ENCODE results near the gene SERPINB5.

Gene SERPINB5

DNA sequence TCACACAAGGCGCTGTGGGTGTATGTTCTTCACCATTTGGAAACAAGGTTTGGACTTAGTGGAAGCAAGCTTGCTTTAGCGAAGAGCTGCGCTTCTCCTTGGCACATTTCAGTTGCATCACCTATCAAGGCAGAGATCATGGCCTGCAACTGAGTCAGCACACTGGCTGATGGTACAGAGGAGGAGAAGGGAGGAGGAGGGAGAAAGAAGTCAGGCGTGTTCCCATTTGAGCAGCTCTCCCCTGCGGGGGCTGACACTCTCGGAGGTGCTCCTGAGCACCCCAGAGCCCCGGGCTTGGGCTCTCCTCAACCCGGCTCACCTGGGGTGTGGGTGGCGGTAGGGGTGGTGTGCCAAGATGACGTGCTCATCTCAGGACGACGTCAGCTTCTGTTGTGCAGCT is 6.0 kb upstream of the SERPINB5 start:
- no peak for DNase-seq

DNA sequence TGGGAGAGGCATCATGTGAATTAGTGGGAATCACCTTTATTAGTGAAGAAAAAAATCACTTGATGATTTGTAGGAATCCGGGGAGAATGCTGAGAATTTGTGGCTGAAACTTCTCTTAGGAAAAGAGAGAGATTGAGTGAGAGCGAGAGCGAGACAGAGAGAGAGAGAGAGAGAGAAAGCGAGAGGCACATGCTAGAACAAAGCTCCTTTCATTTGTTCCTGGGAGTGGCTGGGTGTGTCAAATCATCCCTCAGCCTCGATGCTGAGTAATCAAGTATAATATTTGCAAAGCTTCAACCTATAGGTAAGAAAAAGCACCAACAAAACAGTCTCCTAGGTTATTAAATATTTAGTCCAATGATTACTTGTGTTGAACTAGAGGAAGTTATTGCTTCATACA is 4.4 kb upstream of the SERPINB5 start:
- no peak for DNase-seq

GRCh38 chr18:63477200-63477599 is 442 bp downstream of the SERPINB5 start:
- DNase-seq, result no peak

- no peak for DNase-seq
These were observed 1.2 kb downstream of the SERPINB5 start for GRCh38 chr18:63477968-63478367.

DNA sequence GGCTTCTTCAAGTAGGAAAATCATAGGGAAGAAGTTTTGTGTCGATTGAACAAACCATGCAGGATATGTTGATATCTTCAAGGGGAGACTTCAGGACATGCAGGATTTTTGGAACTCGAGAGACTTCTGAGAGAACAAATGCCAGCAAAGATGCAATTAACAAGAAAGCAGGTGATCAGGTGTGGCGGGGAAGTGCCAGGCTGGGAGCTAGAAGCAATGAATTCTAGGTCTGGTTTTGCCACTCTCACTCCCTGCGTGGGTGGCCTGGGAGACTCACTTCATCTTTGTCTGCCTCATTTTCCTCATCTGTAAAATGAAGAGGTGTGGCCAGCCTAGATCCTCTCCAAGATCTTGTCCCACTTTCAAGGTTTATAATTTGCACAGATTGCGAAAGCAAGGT is 3.1 kb downstream of the SERPINB5 start:
- DNase-seq, result no peak

DNA sequence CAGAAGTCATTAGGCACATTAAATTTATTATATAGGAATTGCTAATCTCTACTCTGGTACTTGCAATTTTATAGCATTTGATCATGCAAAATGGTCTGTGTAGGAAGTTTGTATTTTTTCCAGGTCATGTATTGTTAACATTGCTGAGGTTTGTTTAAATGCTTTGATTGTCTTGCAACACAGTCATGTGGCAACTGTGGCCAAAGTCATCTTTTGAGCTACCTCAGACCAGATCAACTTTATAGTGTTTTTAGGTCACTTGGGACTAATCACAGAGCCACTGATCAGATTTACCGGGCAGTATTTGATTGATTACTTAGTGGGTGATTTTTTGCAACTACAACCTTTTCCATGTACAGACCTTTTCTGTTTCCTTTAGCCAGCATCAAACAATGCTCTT is 3.7 kb downstream of the SERPINB5 start:
- no peak for DNase-seq

GRCh38 chr18:63480915-63481314 is 4.2 kb downstream of the SERPINB5 start:
- no peak for DNase-seq

- no peak for DNase-seq
These were observed 10.9 kb downstream of the SERPINB5 start for GRCh38 chr18:63487676-63488075.

- no peak for DNase-seq
These were observed 11.4 kb downstream of the SERPINB5 start for GRCh38 chr18:63488160-63488559.

GRCh38 chr18:63492851-63493250 is 16.1 kb downstream of the SERPINB5 start:
- no peak for DNase-seq

DNA sequence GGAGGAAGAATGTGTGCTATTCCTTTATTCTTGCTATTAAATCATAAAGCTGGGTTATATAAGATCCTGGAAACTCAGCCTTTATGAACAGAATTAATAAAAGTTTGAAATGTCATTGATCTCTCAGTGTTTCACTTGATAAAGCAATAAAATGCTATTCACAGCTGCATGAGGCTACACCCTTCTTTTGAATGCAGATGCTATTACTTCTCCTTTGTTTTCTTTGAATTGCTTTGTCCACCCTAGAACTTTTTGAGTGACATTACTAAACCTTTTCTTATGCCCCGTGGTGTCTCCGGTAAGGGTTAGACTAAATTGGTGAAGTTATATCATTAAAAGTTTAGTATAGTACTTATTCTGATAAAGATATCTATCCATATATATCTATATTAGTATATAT is 18.9 kb downstream of the SERPINB5 start:
- DNase-seq, result no peak

DNA sequence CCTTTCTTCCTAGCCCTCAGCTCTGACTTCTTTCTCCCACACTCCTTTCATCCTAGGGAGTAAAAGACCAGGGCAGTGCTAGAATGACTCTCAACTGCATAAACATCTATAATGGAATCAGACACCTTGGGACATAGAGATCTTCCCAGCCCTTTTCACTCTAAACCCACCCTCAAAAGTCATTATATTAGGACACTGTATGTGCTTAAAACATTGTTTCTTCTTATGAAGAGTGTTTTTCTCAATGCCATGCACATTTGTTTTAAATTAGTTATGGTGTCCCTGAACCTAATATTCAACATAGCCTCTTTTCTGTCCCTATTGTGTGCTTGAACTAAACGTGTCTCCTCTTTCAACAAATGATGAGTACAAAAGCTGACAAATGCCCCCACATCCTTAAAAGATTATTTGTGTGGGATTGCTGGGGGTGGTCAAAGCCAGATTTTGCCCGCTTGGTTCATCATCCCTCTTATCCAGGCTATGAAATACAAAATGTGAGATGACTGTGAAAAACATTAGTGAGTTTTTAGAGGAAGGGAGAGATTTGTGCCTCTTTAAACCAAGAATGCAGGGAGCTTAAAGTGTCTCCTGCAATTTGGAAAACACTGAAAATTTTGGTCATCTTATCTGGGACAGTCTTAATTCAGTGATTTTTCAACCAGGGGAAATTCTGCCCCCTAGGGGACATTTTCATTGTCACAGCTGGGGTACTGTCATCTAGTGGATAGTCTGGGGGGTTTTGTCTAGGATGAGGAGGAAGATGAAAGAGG is 29.0 kb downstream of the SERPINB5 start:
- no peak for DNase-seq

- no peak for DNase-seq
These were observed 29.5 kb downstream of the SERPINB5 start for GRCh38 chr18:63506336-63506646.

DNA sequence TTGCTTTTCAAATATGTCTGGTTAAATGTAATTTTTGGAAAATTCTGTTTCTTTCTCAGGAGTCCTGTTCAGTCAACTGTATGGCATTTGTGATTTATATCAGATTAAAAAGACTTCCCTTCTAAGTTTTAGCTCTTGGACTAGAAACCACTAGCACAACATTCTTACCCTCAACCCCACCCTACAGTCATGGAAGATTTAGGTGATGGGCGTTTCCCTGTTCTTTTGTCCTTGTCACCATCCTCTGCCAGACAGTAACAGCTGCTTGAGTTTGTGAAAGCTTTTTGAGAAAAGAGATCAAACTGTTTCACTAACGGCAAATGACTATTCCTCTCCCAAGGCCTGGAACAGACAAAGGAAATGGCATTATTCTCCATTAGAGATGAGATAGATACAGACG is 31.8 kb downstream of the SERPINB5 start:
- DNase-seq, result no peak

GRCh38 chr18:63511285-63511684 is 34.5 kb downstream of the SERPINB5 start:
- DNase-seq, result peak; percentile 79

- DNase-seq, result no peak
These were observed 37.6 kb downstream of the SERPINB5 start for GRCh38 chr18:63514326-63514725.

- no peak for DNase-seq
These were observed 38.3 kb downstream of the SERPINB5 start for GRCh38 chr18:63514888-63515678.

DNA sequence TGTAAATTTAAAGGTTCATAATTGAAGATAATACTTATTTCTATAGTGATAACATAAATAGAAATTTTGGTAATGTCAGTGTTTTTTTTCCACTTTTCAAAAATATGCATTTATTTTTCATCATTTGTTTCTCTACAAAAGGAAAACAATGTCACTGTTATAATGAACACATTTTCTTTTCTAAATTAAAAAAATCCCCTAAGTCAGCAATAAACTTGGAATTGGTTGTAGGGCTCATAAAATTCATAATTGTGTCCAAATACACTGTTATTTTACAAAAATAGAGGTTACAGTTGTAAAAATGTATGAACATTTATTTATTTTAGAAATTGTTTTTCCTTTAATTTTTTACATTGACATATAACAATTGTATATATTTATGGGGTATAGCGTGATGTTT is 39.0 kb downstream of the SERPINB5 start:
- DNase-seq, result no peak

- peak; percentile 68 for DNase-seq
These were observed 41.6 kb downstream of the SERPINB5 start for GRCh38 chr18:63518178-63519012.

GRCh38 chr18:63520053-63520685 is 43.4 kb downstream of the SERPINB5 start:
- no peak for DNase-seq

DNA sequence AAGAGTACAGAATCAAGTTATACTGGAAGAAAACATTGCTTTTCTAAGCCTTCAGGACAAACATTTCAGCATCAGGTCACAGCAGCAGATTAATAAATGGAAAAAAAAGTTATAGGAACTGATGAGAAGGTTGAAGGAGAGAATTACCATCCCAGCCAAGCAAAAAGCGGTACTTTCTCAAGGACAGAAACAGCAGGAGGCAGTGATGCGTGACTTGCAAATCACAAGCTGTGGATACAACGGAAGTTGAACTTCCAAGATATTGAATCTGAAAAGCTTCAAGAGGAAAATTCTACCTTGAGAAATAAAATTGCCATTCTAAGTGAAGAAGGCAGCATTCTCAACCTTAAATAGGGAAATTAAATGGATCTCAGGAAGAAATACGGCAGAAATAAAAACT is 46.9 kb downstream of the SERPINB5 start:
- DNase-seq, result no peak

- no peak for DNase-seq
These were observed 50.5 kb downstream of the SERPINB5 start for GRCh38 chr18:63527251-63527650.

DNA sequence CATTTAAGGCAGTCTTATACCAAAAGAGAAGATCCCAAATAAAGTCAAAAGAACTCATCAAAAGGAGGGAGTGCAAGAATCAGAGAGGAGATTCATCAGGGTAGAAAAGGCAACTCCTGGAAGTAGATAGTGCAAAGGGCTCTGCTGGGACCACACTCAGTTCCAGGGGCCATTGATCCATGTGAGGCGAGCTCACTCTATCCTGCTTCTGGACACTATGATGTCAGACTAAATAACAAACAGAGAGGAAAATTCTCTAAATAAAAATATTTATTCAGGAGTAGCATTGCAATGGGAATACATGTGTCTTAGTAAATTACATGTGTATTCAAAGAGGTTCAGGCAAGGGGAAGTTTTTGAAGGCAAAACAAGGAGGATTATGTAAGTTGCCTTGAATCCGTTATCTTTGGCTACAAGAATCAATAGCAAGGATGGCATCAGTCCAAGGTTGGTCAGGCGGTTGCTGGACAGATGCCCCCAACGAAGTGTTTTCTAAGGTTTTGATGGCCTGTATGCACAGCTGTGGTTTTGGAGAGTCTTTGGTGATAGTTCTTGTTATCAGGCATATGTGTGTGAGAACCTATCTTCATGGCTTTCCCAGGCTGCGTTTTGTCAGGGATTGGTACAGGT is 52.2 kb downstream of the SERPINB5 start:
- no peak for DNase-seq
